ENCODE data around the gene SMC1B.
"Not testable (repeated sequence)": the region's sequence is repeated elsewhere in the genome, so short reads cannot be mapped to it uniquely, and the experiment has no call there.

SMC1B gene

DNA sequence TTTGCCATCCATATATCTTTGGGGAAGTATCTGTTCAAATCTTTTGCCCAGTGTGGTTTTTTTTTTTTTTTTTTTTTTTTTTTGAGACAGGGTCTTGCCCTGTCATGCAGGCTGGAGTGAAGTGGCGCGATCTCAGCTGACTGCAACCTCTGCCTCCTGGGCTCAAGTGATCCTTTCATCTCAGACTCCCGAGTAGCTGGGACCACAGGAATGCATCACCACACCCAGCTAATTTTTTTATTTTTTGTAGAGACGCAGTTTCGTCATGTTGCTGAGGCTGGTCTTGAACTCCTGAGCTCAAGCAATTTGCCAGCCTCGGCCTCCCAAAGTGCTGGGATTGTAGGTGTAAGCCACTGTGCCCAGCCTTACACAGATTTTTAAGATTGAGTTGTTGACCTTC is 108.4 kb downstream of the SMC1B start:
- no peak for DNase-seq (ENCODE audit: low read depth in 2 of 2)

DNA sequence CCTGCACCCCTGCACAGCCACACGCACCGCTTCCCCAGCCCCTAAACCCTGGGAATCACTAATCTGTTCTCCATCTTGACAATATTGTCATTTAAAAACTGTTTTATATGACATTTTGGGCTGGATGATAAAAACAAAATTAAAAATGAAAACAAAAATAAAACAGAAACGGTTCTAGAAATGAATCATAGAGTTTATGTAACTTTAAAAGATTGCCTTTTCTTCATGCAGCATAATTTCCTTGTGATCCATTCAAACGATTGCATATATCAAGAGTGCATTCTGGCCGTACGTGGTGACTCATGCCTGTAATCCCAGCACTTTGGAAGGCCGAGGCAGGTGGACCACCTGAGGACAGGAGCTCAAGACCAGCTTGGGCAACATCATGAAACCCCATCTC is 110.2 kb downstream of the SMC1B start:
- DNase-seq (ENCODE audit: low read depth in 2 of 2) = no peak

DNA sequence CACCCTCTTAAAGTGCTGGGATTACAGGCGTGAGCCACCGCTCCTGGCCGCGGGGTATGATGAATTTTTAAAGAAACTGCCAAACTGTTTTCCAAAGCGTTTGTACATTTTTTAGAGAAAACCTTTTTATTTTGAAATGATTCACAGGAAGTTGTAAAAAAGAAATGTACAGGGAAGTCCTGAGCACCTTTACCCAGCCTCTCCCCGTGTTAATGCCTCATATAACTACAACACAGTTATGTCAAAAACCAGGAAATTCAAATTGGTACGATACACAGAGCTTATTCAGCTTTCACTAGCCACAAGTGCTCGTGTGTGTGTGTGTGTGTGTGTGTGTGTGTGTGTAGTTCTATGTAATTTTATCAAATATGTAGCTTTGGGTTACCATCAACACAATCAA is 110.6 kb downstream of the SMC1B start:
- DNase-seq (ENCODE audit: low read depth in 2 of 2) = no peak

DNA sequence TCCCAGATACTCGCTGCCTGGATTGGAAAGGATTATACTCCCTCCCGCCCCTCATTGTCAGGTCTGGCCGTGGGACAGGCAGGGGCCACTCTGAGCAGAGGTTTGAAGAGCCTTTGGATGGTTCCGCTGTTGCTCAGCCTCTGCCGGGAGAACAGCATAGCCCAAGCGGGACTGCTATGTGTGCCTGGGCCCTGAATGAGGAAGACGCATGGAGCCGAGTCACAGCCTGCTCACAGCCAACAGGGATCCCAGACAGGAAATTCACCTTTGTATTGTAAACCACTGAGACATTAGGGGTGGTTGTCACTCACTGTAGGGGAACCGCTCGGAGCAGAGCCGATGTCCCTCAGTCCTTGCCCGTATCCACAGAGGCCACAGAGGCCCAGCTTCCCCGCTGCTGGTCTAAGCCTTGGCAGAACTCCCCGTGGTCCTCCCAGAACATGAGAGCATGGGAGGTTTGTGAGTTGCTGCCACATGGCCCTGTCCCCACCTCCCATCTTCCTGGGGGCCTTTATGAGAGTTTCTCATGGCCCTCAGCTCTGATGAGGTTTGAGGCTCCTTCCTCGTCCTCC is 114.4 kb downstream of the SMC1B start:
- no peak for DNase-seq (ENCODE audit: low read depth in 2 of 2)

DNA sequence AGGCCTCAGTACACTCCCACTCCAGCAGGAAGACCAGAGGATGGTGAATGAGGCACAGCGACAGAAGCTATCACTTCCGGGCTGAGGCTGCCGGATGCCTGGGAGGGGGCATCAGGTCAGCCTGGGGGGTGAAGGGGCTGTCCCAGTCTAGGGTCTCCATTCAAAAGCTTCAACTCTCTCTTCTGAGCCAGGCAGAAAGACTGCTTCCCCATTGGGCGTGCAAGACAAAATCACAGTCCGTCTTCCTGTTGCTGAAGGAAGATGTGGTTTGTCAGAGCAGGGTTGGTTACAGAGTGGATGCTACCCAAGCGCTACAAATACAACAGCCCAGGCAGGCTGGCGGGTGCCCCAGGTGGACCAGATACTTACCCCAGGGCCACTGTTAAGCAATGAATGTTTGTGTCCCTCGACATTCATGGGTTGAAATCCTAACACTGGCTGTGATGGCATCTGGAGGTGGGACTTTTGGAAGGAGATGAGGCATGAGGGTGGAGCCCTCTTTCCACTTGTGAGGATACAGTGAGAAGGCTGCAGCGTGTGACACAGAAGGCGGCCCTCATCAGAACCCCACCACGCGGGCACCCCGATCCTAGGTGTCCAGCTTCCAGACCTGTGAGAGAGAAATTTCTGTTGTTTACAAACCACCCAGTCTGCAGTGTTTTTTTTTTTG is 116.6 kb downstream of the SMC1B start:
- DNase-seq (ENCODE audit: low read depth in 2 of 2) = no peak

DNA sequence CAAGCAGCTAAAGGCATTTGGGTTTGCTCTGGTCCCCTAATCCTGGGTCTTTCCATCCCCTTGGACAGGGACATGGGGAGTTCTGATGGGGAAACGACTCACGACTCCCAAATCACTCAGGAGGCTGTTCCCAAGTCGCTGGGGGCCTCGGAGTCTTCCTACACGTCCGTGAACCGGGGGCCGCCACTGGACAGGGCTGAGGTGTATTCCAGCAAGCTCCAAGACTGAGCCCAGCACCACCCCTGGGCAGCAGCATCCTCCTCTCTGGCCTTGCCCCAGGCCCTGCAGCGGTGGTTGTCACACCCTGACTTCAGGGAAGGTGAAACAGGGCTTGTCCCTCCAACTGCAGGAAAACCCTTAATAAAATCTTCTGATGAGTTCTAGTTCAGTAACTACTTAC is 117.9 kb downstream of the SMC1B start:
- no peak for DNase-seq (ENCODE audit: low read depth in 2 of 2)

DNA sequence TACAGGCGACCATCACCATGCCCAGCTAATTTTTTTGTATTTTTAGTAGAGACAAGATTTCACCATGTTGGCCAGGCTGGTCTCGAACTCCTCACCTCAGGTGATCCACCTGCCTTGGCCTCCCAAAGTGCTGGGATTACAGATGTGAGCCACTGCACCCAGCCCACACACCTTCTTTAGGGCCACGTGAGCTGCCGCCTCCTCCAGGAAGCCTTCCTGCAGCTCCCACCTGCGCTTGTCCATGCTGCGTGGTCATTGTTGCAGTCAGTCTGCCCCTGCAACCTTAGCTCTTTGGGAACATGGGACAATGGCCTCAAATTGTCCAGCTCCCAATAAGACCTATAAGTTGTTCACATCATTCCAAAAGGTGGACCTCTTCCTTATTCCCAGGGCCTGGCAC is 118.4 kb downstream of the SMC1B start:
- not testable (repeated sequence) for DNase-seq (ENCODE audit: low read depth in 2 of 2)
